Esophagus muscularis mucosa (tissue), 4 donors: ENCODE data around the gene CPNE5.

Experiments used
- EP300 ChIP-seq: sonication (generic); formaldehyde crosslinking; IDR thresholded peaks from one replicate; pipeline ENCODE4 v1.6.1; 2017; ENCODE audit warnings: antibody characterized with exemption
- POLR2A ChIP-seq: fragments of 450-650 bp; IDR thresholded peaks from one replicate; pipeline ENCODE4 v1.6.1; 2017; ENCODE audit warnings: antibody characterized with exemption, moderate library complexity, mild to moderate bottlenecking, low read depth
- TF ChIP-seq, protein P1 (sequence below), 3 experiments: fragments of 200-600 bp in 2 of 3; fragments of 450-650 bp in 1 of 3; sonication (generic) in 2 of 3; IDR thresholded peaks; one replicate each; pipeline ENCODE4 v1.5.1; 2017 to 2019; ENCODE audit warnings: antibody characterized with exemption in 3 of 3, mild to moderate bottlenecking in 2 of 3, moderate library complexity in 1 of 3

DNA sequence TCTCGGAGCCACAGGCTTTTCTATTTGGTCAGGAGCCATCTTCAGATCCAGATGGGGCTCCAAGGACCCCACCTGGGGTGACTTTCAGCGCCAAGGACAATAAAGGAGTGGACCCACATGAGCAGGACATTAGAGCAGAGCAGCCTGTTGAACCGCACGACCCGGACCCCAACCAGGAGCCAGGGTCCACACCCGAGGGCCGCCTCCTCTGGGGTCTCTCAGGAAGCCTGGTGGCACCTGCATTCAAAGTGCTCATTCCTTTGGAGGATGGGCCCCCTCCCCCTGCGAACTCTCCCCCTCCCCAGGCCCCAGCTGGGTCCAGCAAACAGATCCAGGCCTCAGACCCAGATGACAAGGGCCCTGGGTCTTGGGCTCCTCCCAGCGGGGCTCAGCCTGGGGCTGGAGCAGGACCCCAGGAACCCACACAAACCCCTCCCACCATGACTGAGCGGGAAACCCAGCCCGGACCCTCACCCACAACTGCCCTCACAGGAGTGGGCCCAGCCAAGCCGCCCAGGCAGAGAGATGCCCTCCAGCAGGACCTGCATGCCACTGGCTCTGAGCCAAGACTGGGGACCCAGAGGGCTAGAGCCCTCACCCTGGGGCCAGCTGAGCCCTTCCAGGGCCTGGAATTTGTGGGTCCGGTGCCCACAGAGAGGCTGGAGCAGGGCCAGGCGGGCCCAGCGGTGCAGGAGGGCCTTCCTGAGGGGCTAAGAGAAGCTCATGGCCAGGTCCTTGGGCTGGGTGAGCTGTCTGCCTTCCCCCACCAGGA, 117.7 kb downstream of the CPNE5 start:
- TF ChIP-seq, protein P1, sequence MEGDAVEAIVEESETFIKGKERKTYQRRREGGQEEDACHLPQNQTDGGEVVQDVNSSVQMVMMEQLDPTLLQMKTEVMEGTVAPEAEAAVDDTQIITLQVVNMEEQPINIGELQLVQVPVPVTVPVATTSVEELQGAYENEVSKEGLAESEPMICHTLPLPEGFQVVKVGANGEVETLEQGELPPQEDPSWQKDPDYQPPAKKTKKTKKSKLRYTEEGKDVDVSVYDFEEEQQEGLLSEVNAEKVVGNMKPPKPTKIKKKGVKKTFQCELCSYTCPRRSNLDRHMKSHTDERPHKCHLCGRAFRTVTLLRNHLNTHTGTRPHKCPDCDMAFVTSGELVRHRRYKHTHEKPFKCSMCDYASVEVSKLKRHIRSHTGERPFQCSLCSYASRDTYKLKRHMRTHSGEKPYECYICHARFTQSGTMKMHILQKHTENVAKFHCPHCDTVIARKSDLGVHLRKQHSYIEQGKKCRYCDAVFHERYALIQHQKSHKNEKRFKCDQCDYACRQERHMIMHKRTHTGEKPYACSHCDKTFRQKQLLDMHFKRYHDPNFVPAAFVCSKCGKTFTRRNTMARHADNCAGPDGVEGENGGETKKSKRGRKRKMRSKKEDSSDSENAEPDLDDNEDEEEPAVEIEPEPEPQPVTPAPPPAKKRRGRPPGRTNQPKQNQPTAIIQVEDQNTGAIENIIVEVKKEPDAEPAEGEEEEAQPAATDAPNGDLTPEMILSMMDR (IDR thresholded peaks at IDR 0.05): no peak
- TF ChIP-seq POLR2A (no peak), EP300 (no peak)
